ENCODE measurements around the gene ALOX5. TPM values are rescaled to one million over a fixed set of nuclear protein-coding genes. Genes with fewer than 3 reads are reported as not detected.
"Not testable (repeated sequence)": the region's sequence is repeated elsewhere in the genome, so short reads cannot be mapped to it uniquely, and the experiment has no call there.

Gene ALOX5
- total RNA-seq, 2 donors from 2014 or later, result 20.1 to 46.5 TPM

DNA sequence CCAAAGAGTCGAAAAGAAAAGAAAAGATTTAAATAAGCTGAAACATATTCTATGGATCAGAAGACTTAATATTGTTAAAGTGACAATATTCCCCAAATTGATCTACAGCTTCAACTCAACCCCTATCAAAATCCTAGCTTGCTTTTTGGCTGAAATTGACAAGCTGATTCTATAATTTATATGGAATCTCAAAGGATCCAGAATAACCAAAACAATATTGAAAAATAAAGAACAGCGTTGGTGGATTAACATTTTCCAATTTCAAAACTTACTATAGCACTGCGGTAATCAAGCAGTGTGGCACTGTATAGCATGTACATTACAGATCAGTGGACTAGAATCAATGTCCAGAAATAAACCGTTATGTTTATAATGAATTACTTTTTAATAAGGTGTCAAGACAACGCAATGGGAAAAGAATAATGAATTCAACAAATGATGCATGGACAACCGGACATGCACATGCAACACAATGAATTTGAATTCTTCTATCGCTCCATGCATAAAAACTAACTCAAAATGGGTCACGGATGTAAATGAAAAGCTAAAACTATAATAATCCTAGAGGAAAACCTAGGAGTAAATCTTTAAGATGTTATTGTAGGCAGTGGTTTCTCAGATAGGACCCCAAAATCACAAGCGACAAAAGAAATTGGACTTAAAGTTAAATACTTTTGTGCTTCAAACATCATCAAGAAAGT is 1.6 kb upstream of the ALOX5 start:
- no peak for DNase-seq (ENCODE audit: low spot score)
- intact Hi-C loops (cut with DNase I), result no loop called here

DNA sequence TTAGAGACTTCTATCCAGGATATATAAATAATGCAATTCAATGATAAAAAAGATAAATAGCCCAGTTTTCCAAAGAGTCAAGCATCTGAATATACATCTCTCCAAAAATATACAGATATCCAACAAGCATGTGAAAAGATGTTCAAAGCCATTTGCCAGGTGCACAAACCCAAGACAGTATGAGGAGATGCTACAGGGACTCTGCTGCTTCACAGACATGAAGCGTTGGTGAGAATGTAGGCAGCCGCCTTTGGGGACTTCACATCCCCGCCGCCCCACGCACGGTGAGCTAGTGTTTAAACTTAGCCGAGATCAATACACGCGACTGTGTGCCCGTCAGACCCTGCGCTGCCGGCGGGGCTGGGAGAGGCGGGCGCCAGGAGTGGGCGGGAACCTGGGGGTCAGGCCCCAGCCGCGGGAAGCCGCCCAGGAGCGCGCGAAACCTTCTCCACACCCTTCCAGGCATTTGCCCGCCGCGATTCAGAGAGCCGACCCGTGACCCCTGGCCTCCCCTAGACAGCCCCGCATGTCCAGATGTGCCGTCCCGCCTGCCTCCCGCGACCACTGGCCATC is 927 bp upstream of the ALOX5 start:
- peak; percentile 83 for DNase-seq (ENCODE audit: low spot score)
- intact Hi-C loops (cut with DNase I), result no loop called here

DNA sequence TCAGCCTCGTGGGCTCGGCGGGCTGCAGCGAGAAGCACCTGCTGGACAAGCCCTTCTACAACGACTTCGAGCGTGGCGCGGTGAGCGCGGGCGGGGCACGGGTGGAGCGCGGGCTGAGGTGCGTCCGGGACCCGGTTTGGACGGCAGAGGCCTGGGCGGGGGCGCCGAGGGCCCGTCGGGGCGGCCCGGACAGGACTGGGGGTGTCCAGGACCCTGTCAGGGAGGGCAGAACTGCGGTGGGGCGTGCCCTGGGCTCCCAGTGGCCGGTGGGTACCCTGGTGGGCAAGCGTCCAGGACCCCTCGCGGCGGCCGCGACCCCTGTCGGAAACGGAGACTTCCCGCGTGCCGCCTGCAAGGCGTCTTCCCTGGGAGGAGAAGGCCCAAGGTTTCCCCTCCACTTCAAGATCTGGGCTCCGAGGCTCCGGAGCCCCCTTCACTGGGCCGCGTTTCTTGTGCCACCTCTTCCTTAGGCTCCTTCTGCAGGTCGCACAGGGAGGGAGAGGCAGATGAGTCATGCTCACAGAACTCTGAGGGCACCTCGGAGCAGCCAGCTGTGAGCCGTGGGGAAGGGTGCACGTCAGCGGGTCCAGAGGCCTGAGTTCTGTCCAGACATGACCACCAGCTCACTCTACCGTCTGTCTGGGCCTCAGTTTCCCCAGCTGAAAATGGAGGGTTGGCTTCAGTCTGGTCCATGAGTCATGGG is 485 bp downstream of the ALOX5 start:
- intact Hi-C loops (cut with DNase I), result no loop called here
- peak; percentile 70 for DNase-seq (ENCODE audit: low spot score)

DNA sequence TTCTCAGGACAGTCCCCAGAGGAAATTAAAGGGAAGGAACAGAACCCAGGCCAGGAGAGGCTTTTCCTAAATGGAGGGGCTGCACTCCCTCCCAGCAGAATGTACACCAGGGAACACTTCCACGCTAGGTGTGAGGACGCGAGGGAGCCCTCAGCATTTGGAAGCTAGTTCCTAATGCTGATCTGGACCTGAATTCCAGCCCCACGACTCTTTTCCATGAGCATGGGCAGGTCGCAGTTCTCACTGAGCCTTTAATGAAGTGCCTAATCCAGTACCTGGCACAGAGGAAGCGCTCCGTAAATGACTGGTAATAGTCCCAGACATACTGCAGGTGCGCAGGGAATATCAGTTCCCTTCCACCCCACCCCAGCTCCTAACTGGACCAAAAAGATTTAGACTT is 1.1 kb downstream of the ALOX5 start:
- intact Hi-C loops (cut with DNase I), result no loop called here
- no peak for DNase-seq (ENCODE audit: low spot score)

DNA sequence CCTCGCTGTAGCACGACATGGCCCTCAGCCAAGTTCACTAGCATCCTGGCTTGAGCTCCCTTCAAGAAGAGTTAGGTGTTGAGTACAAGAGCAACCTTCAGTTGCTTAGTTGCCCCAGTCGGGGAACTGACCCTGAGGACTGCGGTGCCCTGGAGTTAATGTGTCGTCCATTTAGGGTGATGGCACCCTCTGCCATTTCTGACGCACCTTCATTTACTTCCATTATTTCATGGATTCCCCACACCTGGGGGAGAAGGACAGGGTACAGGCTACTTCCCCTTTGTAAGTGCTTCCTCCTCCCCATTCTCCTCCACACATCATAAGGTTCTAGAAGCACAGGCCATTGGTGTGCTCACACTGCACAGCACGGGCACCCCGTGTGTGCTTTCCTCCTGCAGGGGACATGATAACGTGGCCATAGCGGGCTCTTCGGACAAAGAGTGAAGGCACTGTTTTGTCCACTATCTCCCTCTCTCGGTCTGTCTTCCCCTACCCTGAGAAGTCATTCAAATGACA is 1.8 kb downstream of the ALOX5 start:
- intact Hi-C loops (cut with DNase I), result no loop called here
- no peak for DNase-seq (ENCODE audit: low spot score)

DNA sequence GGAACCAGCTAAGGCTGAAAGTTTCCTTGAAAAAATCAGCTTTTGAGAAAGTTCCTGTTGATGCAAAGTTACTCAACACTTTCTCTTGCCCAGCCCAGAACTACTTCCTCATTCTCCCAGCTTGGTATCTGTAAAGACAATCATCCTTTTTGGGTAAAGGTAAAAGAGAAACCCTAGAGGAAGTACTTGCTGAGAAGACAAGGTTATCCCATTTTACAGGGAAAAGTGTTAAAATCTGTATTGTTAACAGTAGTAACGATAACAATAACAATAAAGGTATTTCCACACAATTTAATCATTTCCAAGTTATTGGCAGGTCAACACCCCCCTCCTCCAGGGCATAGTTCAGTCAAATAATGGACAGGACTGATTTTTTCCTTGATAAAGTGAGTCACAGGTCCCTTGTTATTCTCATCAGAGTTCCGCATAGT is 2.4 kb downstream of the ALOX5 start:
- no peak for DNase-seq (ENCODE audit: low spot score)
- intact Hi-C loops (cut with DNase I), result no loop called here

DNA sequence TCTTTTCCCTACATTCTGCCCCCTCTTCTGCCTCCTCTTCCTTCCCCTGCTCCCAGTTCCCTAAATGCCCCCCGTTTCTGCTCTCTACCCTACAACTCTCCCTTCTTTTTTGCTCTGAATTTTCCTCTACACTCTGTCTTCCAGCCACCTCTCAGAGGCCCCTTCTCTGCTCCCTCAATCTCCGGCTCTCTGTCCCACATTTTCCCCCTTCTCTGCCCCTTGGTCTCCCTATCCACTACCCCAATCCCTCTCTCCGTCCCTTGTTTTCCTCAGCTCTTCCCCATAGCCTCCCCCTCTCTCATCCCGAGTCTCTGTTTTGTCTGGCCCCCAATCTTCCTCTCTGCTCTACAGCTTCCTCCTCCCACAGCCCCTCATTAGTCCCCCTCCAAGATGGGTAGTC is 3.3 kb downstream of the ALOX5 start:
- DNase-seq (ENCODE audit: low spot score), result no peak
- intact Hi-C loops (cut with DNase I), result no loop called here

DNA sequence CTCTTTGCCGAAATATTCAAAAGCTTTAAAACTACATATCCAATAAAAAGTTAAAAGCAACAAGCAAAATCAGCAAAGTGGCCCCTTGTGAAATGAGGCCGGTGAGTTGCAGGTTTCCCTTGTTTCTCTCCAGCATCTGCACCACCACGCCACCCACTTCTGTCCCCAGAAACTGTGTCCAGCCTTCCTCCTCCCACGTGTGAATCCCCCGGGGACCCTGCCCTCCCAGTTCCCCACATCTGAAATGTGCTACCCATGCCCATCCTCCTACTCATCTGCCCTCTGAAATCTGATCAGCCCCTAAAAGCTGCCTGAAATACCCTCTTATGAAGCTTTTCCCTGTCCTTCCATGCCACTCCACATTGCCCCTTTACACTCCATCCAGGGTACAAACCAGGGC is 3.8 kb downstream of the ALOX5 start:
- DNase-seq (ENCODE audit: low spot score), result no peak
- intact Hi-C loops (cut with DNase I), result no loop called here

DNA sequence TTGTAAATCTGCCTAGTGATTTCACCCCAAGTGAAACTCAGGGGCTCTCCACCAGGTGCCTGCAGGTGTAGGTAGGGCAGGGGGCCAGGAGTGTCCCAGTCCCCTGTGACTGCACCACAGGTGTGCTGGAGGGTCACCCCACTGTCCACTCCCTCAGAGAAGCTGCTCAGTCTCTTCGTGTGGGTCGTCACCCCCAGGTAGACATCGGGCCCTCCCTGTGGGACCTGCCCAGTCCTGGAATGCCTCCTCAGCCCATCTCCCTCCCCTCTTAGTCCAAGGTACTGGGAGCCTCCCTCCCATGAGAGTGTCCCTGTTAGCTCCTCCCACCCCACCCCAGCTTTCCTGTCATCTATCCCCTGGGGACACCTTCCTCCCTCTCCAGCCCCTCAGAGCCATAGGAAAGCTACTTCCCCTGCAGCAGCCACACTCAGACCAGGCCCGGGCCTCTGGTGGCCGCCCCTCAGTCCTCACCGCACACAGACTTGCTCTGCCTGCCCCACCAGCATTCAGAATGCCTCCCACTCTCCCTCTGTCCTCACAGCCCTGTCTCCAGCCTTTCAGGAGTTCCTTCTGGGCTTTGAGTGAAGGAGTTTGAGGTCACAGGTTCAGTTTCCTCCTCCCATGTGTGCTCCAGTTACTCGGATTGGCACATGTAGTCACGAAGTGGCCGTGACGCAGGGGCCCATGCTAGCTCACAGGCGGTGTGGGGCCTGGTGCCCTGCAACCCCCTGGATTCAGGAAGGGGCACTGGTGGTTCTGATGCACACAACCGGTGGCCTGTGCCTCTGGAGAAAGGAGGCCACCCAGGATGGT is 5.1 kb downstream of the ALOX5 start:
- no peak for DNase-seq (ENCODE audit: low spot score)

DNA sequence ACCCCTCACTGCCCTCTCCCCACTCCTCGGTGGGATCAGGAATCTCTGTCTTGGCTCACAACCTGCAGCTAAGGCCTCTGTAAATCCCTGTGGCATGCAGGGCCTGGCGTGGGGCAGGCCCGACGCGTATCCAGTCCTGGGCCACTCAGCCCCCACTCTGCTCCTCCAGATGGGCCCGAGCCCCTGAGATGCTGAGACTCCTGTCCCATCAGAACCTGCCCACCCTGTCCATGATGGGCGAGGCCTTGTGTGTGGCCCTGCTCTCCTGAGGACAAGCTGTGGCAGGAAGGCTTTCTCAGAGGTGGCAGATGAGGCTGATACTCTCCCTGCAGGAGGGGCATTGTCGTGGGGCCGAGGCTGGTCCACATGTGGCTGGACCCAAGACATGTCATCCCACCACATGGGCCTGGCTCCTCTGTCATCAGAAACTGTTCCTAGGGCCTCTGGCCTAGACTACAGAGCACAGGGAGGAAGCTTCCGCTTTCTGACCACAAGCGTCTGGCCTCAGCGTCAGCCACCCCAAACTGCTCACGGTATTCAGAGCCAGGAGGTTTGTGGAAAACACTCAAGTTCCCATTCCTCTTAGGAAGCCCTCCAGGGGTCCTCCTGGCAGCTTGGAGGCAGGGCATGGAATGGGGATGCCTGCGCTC is 6.0 kb downstream of the ALOX5 start:
- DNase-seq (ENCODE audit: low spot score), result peak; percentile 86
- intact Hi-C loops (cut with DNase I), result no loop called here

More for the DNA sequence above, 5.1 kb downstream of the ALOX5 start:
- intact Hi-C loops (cut with DNase I), result no loop called here

DNA sequence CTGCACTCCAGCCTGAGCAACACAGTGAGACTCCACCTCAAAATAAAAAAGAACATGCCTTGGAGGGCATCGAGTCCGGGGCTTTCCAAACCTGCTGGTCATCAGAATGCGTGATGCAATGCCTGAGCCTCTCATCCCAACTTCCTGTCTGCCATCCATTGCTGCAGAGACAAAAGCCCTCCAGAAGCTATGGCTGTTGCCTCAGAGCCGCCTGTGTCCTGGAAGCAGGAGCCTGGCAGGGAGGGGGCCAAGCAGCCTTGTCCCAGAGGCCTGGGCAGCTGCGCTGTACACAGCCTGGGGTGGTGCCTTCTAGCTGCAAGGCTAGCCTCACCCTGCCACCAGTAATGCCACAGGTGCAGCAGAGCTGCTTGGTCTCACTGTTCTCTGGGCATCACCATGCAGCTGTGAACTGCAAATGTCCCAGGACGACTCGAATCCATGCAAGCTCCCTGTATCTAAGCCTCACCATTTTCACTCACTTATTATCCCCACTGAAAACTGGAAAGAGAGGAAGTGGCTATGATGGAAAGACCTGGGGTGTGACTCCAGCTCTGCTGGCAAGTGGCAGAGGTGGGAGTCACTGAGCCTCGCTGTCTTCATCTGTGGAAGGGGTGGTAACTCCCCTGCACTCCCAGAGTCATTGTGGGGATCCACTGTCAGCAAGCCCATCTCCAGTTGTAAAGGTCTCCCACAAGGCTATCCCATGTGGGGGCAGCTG is 7.0 kb downstream of the ALOX5 start:
- peak; percentile 73 for DNase-seq (ENCODE audit: low spot score)
- intact Hi-C loops (cut with DNase I), result no loop called here

DNA sequence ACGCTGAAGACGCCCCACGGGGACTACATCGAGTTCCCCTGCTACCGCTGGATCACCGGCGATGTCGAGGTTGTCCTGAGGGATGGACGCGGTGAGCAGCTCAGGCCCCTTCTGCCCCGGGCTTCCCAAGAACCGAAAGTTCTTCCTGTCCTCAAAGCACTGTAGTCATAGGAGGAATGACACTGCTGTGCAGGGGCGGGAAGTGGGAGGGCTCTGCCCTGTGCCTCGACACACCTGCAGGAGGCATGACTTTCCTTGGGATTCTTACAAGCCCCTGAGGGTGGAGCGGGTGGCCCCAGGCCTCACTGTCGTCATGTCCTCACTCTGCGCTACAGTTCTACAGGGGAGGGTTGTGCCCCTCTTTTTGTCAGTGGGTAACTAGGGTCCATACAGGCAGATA is 8.6 kb downstream of the ALOX5 start:
- no peak for DNase-seq (ENCODE audit: low spot score)
- intact Hi-C loops (cut with DNase I), result no loop called here

DNA sequence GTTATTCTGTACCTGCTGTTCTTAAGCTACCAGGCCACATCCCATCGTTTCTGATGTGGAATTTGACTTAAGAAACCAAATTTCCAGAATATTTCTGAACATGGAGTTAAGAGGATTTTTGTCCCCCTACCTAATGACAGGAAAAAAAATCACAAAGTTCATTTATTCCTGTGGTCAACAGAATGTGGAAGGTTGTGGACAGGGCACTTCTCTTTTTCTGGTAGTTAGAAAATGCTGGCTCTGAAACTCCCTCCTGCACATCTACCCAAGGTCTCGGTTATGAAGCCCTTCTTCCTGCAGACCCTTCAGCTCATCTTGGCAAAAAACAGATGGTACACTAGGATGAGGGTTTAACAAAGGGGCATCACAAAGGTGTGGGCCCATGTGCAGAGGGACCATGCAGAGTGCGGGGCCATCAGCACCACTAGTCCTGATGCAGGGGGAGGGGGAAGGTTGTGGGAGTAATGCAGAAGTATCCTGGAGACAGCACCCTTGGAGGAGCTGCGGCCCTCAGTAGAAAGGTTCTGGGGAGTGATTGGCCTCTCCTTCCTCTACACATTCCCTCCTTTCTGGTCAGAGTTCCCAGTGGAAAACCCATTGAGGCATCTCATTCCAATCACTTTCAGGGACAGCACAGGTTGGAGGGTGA is 9.8 kb downstream of the ALOX5 start:
- intact Hi-C loops (cut with DNase I), result no loop called here
- no peak for DNase-seq (ENCODE audit: low spot score)

DNA sequence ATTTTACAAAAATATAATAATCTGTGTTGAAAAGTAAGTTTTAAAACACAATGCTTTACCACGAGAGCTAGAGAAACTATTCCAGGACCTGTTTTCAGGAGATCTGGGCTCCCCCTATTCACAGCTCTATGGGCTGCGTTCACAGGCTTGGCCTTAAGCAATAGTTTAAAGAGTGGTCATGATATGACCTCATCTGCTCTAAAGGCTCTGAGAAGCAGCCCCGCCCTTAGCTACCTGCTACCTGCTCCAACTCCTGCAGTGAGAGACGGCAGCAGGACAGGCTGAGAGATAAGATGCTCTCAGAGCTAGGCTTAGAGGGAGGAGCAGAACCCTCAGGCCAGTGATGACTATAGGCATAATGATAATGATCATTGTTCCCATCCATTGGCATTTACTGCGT is 12.6 kb downstream of the ALOX5 start:
- no peak for DNase-seq (ENCODE audit: low spot score)
- intact Hi-C loops (cut with DNase I), result no loop called here

DNA sequence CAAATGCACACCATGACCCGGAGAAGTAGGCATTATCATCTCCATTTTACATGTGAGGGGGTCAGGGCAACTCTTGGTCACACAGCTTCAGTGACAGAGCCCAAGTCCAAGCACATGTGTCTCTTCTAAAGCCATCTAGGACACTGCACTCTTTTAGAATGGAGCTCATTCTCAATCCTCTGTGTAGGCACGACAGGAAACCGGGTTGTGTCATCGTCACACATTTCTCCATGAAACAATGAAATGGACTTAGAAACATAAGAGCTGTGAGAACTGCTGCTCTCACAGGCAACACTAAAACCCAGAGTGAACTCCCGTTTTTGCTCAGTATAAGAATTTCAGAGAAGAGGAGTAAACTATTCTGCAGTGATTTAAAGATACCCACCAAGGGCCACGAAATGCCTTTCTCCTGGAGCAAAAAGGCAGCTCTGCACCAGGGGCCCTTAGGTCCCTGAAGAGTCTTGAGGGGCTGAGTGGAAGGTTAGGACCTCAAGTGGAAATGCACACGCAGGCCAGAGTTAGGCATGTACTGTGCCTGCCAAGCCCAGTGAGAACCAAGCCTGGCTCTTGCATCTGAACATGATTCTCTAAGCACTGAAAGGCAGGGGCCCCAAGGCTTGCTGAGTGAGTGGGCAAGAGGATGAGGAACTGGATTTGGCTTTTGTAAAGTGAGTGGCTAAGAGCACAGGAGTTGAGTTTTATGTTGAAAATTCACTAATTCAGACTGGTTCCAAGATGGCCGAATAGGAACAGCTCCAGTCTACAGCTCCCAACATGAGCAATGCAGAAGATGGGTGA is 13.3 kb downstream of the ALOX5 start:
- DNase-seq (ENCODE audit: low spot score), result no peak
- intact Hi-C loops (cut with DNase I), result no loop called here

DNA sequence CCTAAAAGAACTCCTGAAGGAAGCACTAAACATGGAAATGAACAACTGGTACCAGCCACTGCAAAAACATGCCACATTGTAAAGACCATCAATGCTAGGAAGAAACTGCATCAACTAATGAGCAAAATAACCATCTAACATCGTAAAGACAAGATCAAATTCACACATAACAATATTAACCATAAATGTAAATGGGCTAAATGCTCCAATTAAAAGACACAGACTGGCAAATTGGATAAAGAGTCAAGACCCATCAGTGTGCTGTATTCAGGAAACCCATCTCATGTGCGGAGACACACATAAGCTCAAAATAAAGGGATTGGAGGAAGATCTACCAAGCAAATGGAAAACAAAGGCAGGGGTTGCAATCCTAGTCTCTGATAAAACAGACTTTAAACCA is 15.7 kb downstream of the ALOX5 start:
- DNase-seq (ENCODE audit: low spot score); intact Hi-C loops (cut with DNase I): not testable (repeated sequence)

DNA sequence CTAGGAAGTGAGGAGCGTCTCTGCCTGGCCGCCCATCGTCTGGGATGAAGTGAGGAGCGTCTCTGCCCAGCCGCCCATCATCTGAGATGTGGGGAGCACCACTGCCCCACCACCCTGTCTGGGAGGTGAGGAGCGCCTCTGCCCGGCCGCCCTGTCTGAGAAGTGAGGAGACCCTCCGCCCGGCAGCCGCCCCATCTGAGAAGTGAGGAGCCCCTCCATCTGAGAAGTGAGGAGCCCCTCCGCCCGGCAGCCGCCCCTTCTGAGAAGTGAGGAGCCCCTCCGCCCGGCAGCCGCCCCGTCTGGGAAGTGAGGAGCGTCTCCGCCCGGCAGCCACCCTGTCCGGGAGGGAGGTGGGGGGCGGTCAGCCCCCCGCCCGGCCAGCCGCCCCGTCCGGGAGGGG is 17.6 kb downstream of the ALOX5 start:
- DNase-seq (ENCODE audit: low spot score); intact Hi-C loops (cut with DNase I): not testable (repeated sequence)
